Activated T-helper 2 cell treated with anti-CD3 and anti-CD28 coated beads, Interferon-gamma antibody, Interleukin-2, Interleukin-4, amounts not matched to agents 10 μg/mL and 5 μg/mL and 100 μg/mL, durations not matched to agents 14 hours and 24 hours and 36 hours (primary cell): ENCODE measurements around the gene MSANTD2. TPM values are rescaled to one million over a fixed set of nuclear protein-coding genes. Genes with fewer than 3 reads are reported as not detected.

ENCODE experiments used
- DNase-seq: peaks from one replicate; pipeline ENCODE4 v3.0.0; 2021; ENCODE audit warnings: low spot score
- H3K27ac Mint-ChIP-seq: one replicate; pipeline ENCODE4 v1.8.0; 2021; ENCODE audit warnings: mixed read lengths
- H3K27me3 Mint-ChIP-seq: one replicate; pipeline ENCODE4 v1.8.0; 2021; ENCODE audit warnings: low read depth, mixed read lengths
- H3K36me3 Mint-ChIP-seq: one replicate; pipeline ENCODE4 v1.8.0; 2021; ENCODE audit warnings: low read depth, mixed read lengths
- H3K4me1 Mint-ChIP-seq: one replicate; pipeline ENCODE4 v1.8.0; 2021; ENCODE audit warnings: low read depth, mixed read lengths
- H3K4me3 Mint-ChIP-seq: one replicate; pipeline ENCODE4 v1.8.0; 2021; ENCODE audit warnings: low read depth, mild to moderate bottlenecking, moderate library complexity, mixed read lengths
- H3K9me3 Mint-ChIP-seq: one replicate; pipeline ENCODE4 v1.8.0; 2021; ENCODE audit warnings: mixed read lengths
- intact Hi-C: fragments of 100-400 bp; cut with micrococcal nuclease; formaldehyde crosslinking; loops from one replicate; pipeline ENCODE4 v1.15.1; 2023
- total RNA-seq: library from RNA; stranded (reverse); gene quantifications from 2 replicates; pipeline ENCODE4 v1.2.3, GENCODE V29; 2022

MSANTD2 gene
- total RNA-seq, 1 donor from 2014 or later = 10.5 TPM

DNA sequence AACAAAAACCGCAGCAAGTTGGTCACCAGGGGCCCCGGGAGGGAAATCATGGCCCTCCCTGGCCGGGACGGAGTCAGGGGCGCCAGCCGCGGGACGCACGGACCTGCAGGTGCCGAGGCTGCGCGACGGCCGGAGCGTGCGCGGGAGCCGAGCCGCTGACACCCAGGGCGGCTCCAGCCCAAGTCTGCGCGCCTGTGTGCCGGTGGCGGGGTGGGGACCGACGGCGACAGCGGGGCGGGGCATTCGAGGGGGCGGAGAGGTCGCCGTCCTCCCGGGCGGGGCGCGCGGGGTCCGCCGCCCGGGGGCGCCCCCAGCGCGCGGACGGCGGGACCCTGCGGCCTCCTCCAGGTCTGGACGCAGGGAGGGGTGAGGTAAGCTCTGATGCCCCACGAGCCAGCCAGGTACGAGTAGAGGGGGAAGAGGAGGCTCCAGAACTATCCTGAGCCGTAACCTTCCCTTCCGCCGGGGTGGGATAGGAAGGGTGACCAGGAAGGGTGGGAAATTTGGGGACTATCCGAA is 38.0 kb downstream of the MSANTD2 start, which contains the start of gene ESAM:
ESAM (minus strand) TSS at position 186 of the 519 bp plus-strand sequence; CDS start at position 50, 136 bp downstream.
- H3K4me3 Mint-ChIP-seq = peak within 1 kb of the TSS; percentile 98
- peaks cover 17% of the 10 kb centered on the region for H3K4me1 Mint-ChIP-seq
- peaks cover 8% of the 10 kb centered on the region for H3K36me3 Mint-ChIP-seq
- H3K9me3 Mint-ChIP-seq = no peaks in the 10 kb centered on the region
- H3K27ac Mint-ChIP-seq = peak within 1 kb of the TSS; percentile 67
- DNase-seq = peak; percentile 64
- intact Hi-C loops = loop anchor here (2.0 kb wide), 4 partner anchors 15 to 75 kb away; partner anchors contain the start of gene MSANTD2
- peaks cover 44% of the 10 kb centered on the region for H3K27me3 Mint-ChIP-seq

DNA sequence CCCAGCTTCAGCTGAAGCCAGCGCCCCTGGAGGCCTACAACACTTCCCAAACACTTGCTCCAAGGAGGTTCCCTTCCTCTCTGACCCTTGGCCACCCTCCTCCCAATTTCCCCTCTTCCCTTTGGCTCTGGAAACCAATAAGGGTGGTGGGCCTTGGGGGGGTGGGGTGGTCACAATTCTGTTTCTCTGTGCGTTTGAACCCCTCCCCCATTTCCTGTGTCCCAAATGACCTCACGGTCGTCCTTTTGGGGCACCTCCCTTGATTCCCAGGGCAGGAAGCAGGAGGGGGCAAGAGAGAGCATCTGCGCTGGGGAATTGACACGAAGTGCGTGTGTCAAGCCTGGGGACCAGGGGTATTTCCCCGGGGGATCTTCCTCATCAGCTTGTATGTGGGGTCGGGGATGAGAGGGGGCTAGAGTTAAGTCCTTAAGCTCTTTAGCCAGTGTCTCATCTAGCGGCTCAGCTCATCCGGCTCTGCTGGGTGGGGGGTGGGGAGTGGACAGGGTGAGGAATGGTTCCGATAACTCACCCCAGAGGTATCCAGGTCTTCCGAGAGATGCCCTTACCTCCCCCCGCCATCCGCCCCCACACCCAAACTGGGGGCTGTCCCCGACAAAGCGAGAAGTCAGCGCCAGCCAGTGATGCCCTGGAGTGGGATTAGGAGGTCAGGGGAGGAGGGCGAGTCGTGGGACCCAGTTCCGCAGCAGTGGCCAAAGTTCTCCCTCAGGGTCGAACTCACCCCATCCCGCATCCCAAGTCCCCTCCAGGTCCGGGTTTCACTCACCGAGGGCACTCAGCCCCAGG is 38.7 kb downstream of the MSANTD2 start:
- Mint-ChIP-seq H3K9me3 (no peaks in the 10 kb centered on the region), H3K4me3 (peak overlapping the region; percentile 49), H3K36me3 (peaks cover 4% of the 10 kb centered on the region), H3K27me3 (peaks cover 49% of the 10 kb centered on the region), H3K4me1 (peaks cover 17% of the 10 kb centered on the region), H3K27ac (no peak overlapping the region)
- intact Hi-C loops = loop anchor here (2.0 kb wide), 4 partner anchors 15 to 75 kb away; partner anchors contain the start of gene MSANTD2
- no peak for DNase-seq

DNA sequence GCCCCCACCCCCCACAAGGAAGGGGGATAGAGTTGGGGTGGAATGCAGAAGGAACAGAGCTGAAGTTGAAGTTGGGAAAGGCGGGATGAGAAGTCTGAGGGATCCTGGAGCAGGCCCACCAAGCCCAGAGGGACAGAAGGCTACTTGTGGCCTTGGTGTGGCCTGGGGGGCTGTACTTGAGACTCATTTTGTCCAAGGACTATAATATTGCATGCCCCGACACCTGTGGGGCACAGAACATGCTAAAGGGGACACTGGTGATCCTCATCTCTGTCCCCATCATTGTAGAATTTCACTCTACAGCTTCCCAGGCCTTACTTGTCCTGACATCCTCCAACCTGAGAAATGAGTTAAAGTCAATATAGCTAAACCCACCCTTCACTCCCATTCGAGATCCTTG is 39.4 kb downstream of the MSANTD2 start:
- Mint-ChIP-seq H3K36me3 (no peaks in the 10 kb centered on the region), H3K27me3 (peaks cover 55% of the 10 kb centered on the region), H3K4me3 (peak overlapping the region; percentile 37), H3K27ac (no peak overlapping the region), H3K4me1 (peaks cover 17% of the 10 kb centered on the region), H3K9me3 (no peaks in the 10 kb centered on the region)
- intact Hi-C loops = no loop called here
- no peak for DNase-seq

DNA sequence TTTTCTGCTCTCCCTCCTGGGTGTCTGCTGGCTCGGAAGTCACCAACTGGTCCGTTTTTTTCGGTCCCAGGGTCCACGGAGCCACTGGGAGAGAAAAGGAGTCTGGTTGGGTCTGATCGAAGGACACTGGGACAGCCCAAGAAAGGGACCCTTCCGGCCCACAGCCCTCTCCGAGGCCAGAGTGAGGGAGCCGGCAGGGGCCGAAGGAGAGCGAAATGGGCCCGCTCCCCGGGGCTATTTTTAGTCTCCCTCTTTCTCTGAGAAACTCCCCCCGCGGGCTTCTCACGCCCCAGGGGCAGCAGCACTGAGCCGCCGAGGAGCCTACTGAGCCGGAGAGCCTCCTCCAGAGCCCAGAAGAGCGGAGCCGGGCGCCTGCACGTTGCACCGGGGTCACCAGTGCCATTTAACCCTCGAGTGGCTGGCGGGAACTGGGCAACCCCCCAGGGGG is 40.0 kb downstream of the MSANTD2 start:
- Mint-ChIP-seq H3K4me3 (no peak overlapping the region), H3K4me1 (peaks cover 17% of the 10 kb centered on the region), H3K36me3 (no peaks in the 10 kb centered on the region), H3K27me3 (peaks cover 55% of the 10 kb centered on the region), H3K27ac (no peak overlapping the region), H3K9me3 (no peaks in the 10 kb centered on the region)
- intact Hi-C loops = no loop called here
- DNase-seq = no peak

DNA sequence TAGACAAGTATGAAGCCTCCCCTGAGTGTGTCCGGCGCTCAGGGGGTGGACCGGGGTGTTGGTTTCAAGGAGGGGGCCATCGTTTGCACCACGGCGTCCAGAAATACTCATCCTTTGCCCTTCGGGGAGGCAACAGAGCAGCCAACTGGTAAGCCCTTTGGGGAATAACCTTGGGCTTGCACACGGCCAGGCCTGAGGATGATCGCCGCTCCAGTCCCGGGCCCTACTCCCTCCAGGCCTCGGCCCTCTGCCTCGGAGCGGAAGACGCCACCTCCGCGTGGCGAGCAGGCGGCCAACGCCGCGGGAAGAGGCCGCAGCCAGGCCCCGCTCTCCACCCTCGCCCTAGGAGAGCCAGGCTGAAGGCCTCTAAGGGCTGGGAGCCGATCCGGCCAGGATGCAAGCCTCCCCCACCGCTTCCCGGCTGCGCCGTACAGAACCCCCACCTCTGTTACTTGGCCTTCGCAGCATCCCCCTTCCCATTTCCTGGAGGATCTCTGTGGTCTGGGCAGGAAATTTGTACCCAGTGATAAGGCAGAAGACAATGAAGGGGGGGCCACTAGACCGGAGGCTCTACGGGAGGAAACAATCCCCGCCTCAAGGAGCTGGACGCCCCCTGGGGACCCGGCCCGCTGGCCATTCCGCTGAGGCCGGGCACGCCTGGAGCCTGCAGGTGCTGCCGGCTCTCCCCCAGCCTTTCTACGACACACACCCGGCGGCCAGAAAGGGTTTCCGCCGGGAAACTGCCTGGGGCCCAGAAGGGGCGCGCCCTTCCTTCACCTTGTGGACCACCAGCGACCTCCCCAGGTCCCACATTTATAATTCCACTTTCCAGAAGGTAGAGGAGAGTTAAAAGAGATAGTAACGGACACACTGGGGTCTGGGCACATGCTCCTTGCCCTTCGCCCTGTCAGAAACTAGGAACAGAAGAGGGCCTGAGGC is 40.7 kb downstream of the MSANTD2 start:
- DNase-seq = no peak
- Mint-ChIP-seq H3K4me3 (no peak overlapping the region), H3K9me3 (no peaks in the 10 kb centered on the region), H3K27ac (no peak overlapping the region), H3K4me1 (peaks cover 17% of the 10 kb centered on the region), H3K36me3 (no peaks in the 10 kb centered on the region), H3K27me3 (peaks cover 59% of the 10 kb centered on the region)
- intact Hi-C loops = loop anchor here (2.0 kb wide), 1 partner anchor 107 kb away; no protein-coding TSS in a partner anchor

DNA sequence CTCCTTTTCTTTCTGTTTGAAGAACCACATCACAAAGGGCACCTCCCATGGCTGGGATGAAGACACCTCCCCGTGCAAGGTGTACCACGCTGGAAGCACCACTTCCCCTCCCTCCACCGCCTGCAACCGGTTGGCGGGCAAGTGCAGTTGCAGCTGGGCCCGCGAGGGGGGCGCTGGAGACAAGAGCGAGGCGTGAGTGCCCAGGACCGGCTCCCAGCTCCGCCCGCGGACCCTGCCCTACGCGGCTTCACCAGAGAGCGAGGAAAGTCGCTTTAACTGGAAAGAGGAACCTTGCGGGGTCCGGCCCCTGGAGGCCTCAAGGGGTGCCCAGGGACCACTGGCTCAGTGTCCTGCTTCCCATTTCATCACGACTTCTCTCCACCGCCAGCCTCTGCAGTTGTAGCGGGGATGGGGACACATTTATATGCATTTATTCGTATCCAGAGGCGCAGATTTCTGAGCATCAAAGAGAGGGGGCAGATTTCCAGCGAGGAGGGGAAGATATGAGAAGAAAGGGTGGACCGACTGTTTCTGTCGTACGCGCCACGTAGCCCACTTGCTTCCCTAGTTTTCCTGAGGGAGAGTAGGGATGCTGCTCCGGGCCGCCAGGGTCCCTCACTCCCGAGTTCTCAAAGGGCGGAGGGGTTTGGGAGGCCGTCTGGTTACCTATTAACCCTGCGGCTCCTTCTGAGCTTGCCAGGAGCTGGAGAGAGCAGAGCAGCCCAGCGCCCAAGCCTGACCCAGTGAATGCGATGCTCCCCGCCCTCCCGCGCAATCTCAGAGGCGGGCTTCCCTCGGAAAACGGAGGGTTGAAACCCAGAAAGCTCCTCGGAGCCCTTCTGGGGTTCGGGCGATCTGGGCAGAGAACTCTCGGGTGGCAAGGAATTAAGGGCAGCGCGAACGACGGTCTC is 41.6 kb downstream of the MSANTD2 start:
- Mint-ChIP-seq H3K27me3 (peaks cover 59% of the 10 kb centered on the region), H3K4me1 (peaks cover 16% of the 10 kb centered on the region), H3K27ac (no peak overlapping the region), H3K36me3 (no peaks in the 10 kb centered on the region), H3K4me3 (peak overlapping the region; percentile 62), H3K9me3 (no peaks in the 10 kb centered on the region)
- intact Hi-C loops = loop anchor here (1.0 to 2.0 kb wide), 2 partner anchors 11 to 108 kb away; no protein-coding TSS in a partner anchor
- DNase-seq = peak; percentile 64

DNA sequence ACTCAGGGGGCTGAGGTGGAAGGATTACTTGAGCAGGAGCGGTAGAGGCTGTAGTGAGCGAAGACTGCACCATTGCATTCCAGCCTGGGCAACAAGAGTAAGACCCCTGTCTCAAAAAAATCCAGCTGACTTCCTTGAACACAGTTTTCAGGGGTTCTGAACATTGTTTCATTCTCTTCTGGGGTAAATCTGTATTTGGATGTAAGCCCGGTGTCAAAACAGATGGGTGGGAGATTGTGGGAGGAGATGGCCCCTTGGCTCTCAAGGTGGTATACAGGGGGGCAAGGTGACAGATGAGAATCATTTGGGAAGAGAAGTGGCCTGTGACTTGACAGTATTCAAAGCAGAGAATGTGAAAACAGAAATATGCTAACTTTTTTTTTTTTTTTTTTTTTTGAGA is 42.9 kb downstream of the MSANTD2 start:
- no peak overlapping the region for H3K27ac Mint-ChIP-seq
- no peak for DNase-seq
- H3K36me3 Mint-ChIP-seq = no peaks in the 10 kb centered on the region
- H3K9me3 Mint-ChIP-seq = no peaks in the 10 kb centered on the region
- H3K4me1 Mint-ChIP-seq = peaks cover 13% of the 10 kb centered on the region
- H3K4me3 Mint-ChIP-seq = no peak overlapping the region
- peaks cover 57% of the 10 kb centered on the region for H3K27me3 Mint-ChIP-seq
- intact Hi-C loops = no loop called here

DNA sequence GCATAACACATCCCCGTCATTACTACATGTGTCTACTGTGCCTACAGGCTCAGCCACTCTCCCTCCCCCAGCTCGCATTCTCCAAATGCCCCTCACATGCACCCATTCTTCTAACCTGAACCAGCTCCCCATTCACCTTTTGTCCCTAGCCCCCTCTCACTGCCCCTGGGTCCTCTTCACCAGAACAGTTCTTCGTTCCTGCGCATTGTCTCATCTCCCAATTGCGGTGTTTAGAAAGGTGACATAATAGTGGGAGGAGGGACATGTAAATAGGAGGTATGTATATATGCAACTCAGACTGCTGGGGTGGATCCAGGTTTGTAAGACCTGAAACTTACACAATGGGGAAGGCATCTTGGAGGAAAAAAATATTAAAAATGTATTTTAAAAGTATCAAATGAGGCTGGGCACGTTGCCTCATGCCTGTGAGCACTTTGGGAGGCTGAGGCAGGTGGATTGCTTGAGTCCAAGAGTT is 43.4 kb downstream of the MSANTD2 start:
- Mint-ChIP-seq H3K4me3 (no peak overlapping the region), H3K27ac (no peak overlapping the region), H3K27me3 (peaks cover 55% of the 10 kb centered on the region)

DNA sequence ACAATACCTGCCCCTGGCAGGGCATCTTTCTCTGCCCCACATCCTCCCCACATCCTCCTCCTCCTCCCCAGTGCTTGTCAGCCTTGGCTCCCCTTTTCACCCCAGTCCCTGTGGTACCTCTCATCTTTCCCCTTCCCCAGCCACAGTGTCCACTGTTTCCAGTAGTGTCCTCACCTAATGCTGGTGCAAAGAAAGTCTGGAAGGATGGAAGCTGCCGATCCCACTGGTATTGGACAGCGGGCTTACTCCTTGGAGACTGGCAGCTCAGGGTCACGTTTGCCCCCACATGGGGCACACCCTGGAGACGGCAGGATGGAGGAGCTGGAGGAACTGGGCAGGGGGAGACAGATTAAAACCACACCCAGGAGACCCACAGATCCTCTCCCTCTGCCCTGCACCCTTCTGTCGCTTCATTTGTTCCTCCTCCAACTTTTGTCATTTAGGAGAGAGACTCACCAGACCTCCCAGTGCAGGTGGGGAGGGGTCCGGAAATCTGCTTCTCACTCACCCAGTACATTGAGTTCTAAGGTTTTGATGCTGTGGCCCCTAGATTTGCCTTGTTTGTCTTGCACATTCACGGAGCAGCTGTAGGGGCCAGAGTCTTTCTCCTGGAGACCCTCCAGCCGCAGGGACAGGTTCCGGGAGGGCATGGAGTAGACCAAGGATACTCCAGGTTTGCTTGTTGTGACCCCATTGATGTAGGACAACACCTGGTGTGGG is 44.0 kb downstream of the MSANTD2 start:
- intact Hi-C loops = no loop called here

More for the DNA sequence above, 43.4 kb downstream of the MSANTD2 start:
- peaks cover 13% of the 10 kb centered on the region for H3K4me1 Mint-ChIP-seq
- H3K36me3 Mint-ChIP-seq = no peaks in the 10 kb centered on the region
- intact Hi-C loops = no loop called here
- no peak for DNase-seq
- H3K9me3 Mint-ChIP-seq = no peaks in the 10 kb centered on the region

DNA sequence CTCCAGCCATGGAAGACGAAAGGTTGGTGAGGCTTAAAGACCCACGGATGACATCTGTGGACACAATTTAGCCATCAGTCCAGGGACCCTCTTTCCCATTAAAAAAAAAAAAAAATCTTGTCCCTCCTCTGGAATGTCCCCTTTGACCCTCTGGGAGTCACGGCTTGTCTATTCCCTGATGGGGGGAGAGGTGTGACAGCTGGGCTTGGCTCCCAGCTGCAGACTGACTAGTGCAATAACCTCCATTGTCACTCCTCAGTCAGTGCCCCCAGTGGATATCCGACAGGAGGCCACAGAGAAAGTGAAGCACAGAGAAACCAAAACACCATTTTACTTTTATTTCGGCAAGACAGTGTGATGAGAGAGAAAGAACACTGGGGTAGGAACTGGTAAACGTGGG is 45.5 kb downstream of the MSANTD2 start:
- H3K4me1 Mint-ChIP-seq = peaks cover 13% of the 10 kb centered on the region
- no peak overlapping the region for H3K4me3 Mint-ChIP-seq
- H3K27me3 Mint-ChIP-seq = peaks cover 36% of the 10 kb centered on the region
- no peak for DNase-seq
- no peaks in the 10 kb centered on the region for H3K36me3 Mint-ChIP-seq
- H3K9me3 Mint-ChIP-seq = no peaks in the 10 kb centered on the region
- H3K27ac Mint-ChIP-seq = no peak overlapping the region
- intact Hi-C loops = no loop called here

More for the DNA sequence above, 44.0 kb downstream of the MSANTD2 start:
- Mint-ChIP-seq H3K36me3 (no peaks in the 10 kb centered on the region), H3K4me3 (no peak overlapping the region), H3K4me1 (peaks cover 11% of the 10 kb centered on the region), H3K27me3 (peaks cover 49% of the 10 kb centered on the region), H3K27ac (no peak overlapping the region), H3K9me3 (no peaks in the 10 kb centered on the region)
- no peak for DNase-seq

DNA sequence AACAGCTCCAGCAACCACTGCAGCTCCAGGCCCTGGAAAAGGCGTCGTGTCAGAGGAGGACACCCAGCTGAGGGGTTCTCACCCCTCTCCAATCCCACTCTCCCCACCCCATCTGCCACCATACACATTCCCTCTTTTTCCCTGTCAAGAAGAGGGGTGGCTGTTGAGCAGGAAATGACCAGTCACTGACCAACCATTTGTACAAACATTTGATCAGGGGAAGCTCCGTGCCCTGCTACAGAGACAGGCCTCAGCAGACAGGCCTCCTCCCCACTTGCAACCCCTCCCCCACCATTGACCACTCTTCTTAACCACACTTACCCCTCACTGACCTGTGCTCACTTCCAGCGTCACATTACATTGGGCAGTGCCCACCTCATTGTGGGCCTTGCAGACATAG is 45.9 kb downstream of the MSANTD2 start:
- no peaks in the 10 kb centered on the region for H3K9me3 Mint-ChIP-seq
- no peak for DNase-seq
- H3K4me3 Mint-ChIP-seq = no peak overlapping the region
- intact Hi-C loops = no loop called here
- no peaks in the 10 kb centered on the region for H3K36me3 Mint-ChIP-seq
- H3K27me3 Mint-ChIP-seq = peaks cover 35% of the 10 kb centered on the region
- peaks cover 14% of the 10 kb centered on the region for H3K4me1 Mint-ChIP-seq
- H3K27ac Mint-ChIP-seq = no peak overlapping the region
